Jurkat, Clone E6-1 (cell line): ENCODE measurements around the gene NFKBIA. TPM values are rescaled to one million over a fixed set of nuclear protein-coding genes. Genes with fewer than 3 reads are reported as not detected.
"Not testable (repeated sequence)": the region's sequence is repeated elsewhere in the genome, so short reads cannot be mapped to it uniquely, and the experiment has no call there.

Source experiments
- DNase-seq: peaks from one replicate; pipeline ENCODE4 v3.0.0-alpha.2; 2011; ENCODE audit warnings: low read depth, low spot score
- H3K4me3 ChIP-seq: 2 replicates; pipeline ENCODE4 v1.5.1; 2011; ENCODE audit warnings: mild to moderate bottlenecking, low read length, control low read depth, moderate library complexity
- polyA plus RNA-seq: library from polyadenylated mRNA; unstranded; fragments of >200 nt; gene quantifications from one replicate; pipeline ENCODE4 v1.2.1, GENCODE V29; 2012; ENCODE audit warnings: missing spikeins; ENCODE audit not compliant: insufficient read length, insufficient read depth

NFKBIA gene
- polyA plus RNA-seq, result 26.4 TPM

- H3K4me3 ChIP-seq, result peak within 1 kb of the TSS; percentile 83
- peak; percentile 53 for DNase-seq
Observed at GRCh38 chr14:35404449-35405303, at the start of gene NFKBIA. TSS of gene NFKBIA (minus strand) at chr14:35404749. CDS start at chr14:35404644, 105 bp downstream.

GRCh38 chr14:35446450-35446849, 41.9 kb upstream of the NFKBIA start:
- no peak for DNase-seq
- no peak overlapping the region for H3K4me3 ChIP-seq

GRCh38 chr14:35444104-35444503, 39.6 kb upstream of the NFKBIA start:
- no peak overlapping the region for H3K4me3 ChIP-seq
- DNase-seq, result no peak

- no peak for DNase-seq
- H3K4me3 ChIP-seq, result no peak overlapping the region
Observed at GRCh38 chr14:35441160-35441559, 36.6 kb upstream of the NFKBIA start.

GRCh38 chr14:35438910-35439713, 34.6 kb upstream of the NFKBIA start:
- peak; percentile 40 for DNase-seq
- H3K4me3 ChIP-seq, result no peak overlapping the region

GRCh38 chr14:35438492-35438891, 33.9 kb upstream of the NFKBIA start:
- DNase-seq, H3K4me3 ChIP-seq: not testable (repeated sequence)

GRCh38 chr14:35435177-35435576, 30.6 kb upstream of the NFKBIA start:
- DNase-seq, result no peak

GRCh38 chr14:35433826-35434225, 29.3 kb upstream of the NFKBIA start:
- DNase-seq, result no peak
- no peak overlapping the region for H3K4me3 ChIP-seq

More at GRCh38 chr14:35435177-35435576, 30.6 kb upstream of the NFKBIA start:
- H3K4me3 ChIP-seq, result no peak overlapping the region

GRCh38 chr14:35430459-35431199, 26.1 kb upstream of the NFKBIA start:
- no peak for DNase-seq
- no peak overlapping the region for H3K4me3 ChIP-seq

GRCh38 chr14:35429951-35430350, 25.4 kb upstream of the NFKBIA start:
- no peak overlapping the region for H3K4me3 ChIP-seq
- DNase-seq, result no peak

GRCh38 chr14:35425850-35426249, 21.3 kb upstream of the NFKBIA start:
- H3K4me3 ChIP-seq, result no peak overlapping the region

GRCh38 chr14:35423621-35424020, 19.1 kb upstream of the NFKBIA start:
- DNase-seq, result no peak
- no peak overlapping the region for H3K4me3 ChIP-seq

More at GRCh38 chr14:35425850-35426249, 21.3 kb upstream of the NFKBIA start:
- no peak for DNase-seq

GRCh38 chr14:35420036-35420811, 15.7 kb upstream of the NFKBIA start:
- no peak overlapping the region for H3K4me3 ChIP-seq
- no peak for DNase-seq

GRCh38 chr14:35419429-35419841, 14.9 kb upstream of the NFKBIA start:
- no peak overlapping the region for H3K4me3 ChIP-seq
- no peak for DNase-seq

- no peak for DNase-seq
- no peak overlapping the region for H3K4me3 ChIP-seq
Observed at GRCh38 chr14:35418093-35418492, 13.5 kb upstream of the NFKBIA start.

GRCh38 chr14:35416108-35416750, 11.7 kb upstream of the NFKBIA start:
- H3K4me3 ChIP-seq, result no peak overlapping the region
- no peak for DNase-seq

GRCh38 chr14:35414365-35414764, 9.8 kb upstream of the NFKBIA start:
- no peak for DNase-seq

More at GRCh38 chr14:35414365-35414764, 9.8 kb upstream of the NFKBIA start:
- H3K4me3 ChIP-seq, result no peak overlapping the region
